ENCODE measurements around the gene FOXP1.

Gene FOXP1

DNA sequence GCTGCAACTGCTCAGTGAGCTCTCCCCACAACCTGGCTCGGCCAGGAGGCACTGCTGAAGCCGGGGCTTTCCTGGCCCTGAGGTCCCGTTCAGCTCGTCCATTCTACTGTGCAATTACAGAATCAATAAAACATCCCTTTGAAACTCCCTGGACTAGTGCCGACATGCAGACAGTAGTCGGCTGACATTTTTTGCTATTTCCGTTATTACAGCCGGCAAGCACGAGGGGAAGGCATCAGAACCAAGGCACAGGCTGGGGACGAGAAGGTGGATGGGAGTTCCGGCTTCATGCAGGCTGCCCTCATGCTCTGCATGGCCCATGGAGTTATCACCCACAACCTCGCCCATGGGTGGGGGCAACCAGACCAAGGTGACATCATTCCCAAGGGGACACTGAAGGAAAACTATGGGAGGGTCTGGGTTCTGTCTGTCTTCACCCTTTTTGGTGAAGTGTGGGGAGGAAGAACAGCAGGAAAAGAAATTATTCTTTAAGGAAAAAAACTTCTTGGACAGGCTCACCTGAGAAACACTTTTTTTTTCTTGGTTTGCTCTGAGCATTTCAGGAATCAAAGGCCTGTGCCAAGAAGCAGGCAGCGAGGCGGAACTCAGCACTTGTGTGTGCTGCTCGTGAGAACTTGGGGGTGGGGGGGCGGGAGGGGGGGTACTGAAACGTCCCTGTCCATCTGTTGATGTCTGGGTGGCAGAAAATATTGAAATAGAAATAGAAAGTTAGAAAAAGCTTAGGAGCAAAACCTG lies 154.5 kb downstream of the FOXP1 start:
- intact Hi-C loops (cut with DNase I): no loop called here
- no peak for DNase-seq

DNA sequence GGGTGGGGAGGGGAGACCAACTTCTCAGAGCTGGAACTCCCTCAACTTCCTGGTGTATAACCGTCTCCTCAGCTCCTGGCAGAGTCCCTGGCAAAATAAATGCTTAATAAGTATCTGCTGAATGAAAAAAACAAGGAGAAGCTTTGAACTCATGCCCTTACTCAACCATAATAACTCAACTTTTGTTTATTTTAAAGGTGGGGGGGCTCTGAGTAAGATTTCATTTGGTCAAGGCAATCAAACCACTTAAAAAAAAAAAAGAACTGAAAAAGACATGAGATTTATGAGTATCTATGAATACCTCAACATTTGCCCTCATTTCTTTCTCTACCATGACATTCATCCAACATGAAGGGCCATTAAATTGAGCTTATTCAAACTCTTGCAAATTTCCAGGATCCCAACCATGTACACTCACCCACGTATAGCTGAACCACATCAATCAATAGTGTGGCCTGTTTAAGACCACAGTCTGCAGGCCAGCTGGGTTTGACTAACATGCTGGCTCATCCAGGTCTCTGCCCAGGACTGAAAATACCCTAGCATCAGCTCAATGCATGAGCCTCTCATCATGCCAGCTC lies 157.9 kb downstream of the FOXP1 start:
- intact Hi-C loops (cut with DNase I): no loop called here
- peak in 1 of 42 donors; percentile 20 for DNase-seq

DNA sequence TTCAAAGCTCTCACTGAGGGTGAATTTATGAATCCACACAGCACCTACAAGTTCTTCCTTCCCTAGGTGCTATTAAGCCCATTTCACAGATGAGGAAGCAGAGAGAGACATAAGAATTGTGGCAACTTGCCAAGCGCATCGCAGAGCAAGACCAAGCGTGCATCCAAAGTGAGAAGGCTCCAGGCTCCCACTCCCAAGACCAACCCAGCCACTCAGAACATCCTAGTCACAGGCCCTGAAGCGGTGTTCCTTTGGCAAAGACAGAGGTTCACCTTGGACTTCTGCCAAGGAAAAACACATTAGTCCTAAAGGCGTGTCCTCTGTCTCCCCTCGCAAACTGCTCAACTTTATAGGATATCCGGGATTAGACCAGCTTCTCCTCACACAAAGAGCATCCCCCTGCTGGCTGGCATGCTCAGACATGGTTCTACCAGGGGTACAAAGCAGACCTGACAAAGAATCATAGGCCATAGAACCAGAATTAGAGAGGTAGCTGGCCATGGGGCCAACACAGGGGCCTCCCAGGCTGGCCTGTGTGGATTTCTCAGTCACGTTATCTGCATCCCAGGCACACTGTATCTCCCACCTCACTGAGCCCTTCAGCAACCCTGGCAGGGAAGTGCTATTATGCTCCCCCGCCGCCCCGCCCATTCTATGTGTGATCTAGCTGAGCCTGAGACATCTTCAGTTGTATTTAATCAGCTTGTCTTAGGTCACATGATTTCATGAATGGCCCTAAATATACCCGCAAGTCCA lies 160.2 kb downstream of the FOXP1 start:
- DNase-seq: peak in 2 of 42 donors; percentile 33 to 34
- intact Hi-C loops (cut with DNase I): no loop called here

DNA sequence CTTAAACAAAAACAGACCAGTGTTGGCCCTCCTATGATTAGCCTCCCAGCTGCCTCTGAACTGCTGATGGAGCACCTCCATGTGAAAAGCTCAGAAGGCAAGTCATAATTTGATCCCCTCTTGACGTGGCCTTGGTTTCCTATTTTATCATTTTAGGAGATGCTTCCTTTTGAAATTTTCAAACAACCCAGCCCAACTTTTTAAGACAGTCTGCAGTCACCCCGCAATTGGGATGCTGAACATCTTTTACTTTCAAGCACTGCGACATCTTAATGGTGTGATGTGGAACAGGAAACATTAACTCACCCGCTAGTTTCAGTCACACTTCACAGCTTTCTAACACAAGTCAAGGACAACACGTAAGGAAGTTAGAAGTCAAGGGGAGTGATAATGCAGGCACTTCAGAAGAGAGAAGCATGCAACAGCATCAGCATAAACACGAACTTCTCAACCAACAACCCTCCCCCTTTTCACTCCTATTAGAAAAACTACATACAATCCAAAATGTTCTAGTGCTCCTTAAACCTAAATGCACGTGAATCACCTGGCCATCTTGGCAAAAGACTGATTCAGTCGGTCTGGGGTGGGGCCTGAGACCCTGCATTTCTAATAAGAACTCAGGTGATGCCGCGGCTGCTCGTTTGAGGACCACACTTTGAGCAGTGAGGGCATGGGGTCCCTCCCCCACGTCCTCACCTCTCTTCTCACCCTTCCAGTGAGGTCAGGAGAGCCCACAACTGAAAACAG lies 161.5 kb downstream of the FOXP1 start:
- DNase-seq: peak in 1 of 42 donors; percentile 10
- intact Hi-C loops (cut with DNase I): no loop called here

DNA sequence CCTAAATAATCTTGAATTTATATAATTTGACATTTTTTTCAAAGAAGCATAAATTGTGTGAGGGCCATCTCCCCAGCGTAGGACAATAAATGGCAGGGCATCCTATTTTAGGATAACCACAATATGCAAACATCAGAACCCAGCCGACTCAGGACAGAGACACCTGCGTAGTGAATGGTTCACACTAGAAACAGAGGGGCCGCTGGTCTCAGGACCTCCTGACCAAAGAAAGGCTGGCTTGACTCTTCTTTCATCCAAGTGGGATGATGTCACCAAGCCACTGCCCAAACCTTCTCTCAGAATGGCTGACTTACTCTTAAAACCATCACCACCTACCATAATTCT lies 162.1 kb downstream of the FOXP1 start:
- intact Hi-C loops (cut with DNase I): no loop called here

DNA sequence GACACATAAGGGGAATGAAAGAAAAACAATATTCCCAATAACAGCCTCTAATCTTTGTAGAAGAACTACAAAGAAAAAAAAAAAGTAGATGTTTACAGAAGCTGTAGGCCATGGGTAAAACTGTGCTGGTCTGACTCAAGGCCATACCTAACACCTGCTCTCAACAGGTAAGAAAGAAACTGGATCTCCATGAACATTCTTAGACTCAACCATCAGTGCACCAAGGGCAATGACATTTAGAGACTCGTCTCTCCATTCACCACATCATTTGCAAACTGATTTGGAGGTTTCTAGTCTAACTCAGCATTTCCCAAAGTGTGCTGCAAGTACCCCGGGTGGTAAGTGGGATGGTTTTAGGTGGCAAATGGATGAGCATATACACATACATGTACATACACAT lies 164.2 kb downstream of the FOXP1 start:
- intact Hi-C loops (cut with DNase I): no loop called here
- DNase-seq: no peak

More for the DNA sequence above, 162.1 kb downstream of the FOXP1 start:
- no peak for DNase-seq

DNA sequence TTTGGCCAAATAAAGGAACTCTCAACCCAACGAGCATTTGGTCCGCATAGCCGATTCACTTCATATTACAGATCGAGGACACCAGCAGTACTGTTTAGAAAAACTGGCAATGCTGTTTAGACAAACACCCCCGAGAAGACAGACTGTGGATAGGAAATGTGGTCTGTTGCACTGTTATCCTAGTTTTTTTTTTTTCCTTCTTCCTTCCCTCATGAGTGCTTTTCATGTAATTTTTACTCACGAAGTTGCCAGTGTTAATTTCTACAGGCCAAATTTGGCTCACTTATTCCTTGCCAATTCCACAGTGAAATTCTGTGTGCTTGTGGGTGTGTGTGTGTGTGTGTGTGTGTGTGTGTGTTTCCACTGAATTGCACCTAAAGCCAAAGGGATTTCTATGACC lies 165.7 kb downstream of the FOXP1 start:
- intact Hi-C loops (cut with DNase I): no loop called here
- no peak for DNase-seq

DNA sequence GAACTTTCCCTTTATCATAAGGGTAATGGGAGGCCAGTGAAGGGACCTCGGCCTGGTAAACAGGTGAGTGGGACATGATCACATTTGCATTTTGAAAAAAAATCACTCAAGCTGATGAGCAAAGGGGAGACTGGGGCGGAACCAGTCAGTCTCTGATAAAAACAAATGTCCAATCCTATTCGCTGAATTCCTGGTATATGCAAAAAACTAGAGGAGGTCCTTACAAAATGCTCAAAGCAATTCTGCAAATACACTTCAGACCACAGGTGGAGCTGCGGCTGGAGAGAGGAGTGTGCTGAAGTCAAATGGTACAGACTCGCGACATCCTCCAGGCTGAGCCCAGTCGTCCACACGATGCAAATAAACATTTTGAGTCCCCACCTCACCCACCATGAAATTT lies 166.7 kb downstream of the FOXP1 start:
- intact Hi-C loops (cut with DNase I): no loop called here
- DNase-seq: no peak

DNA sequence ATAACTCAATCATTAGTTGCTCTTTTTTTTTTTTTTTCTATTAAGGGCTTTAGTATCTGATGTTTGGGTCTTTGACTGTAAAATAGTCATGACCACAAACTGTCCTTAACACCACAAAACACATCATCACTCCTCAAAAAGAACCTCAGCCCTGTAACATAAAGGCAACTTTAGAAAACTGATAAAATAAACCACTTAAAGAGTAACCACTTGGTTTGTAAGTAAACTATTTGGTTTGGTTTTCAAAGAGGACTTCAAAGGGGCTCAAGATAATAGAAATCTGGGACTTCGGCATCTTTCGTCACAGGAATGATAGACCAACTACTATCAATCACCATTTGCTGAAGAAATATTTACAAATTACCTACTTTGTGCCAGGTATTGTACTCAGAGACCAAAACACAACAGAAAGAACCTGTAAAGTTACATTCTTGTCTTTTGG lies 167.8 kb downstream of the FOXP1 start:
- intact Hi-C loops (cut with DNase I): no loop called here
- DNase-seq: no peak

DNA sequence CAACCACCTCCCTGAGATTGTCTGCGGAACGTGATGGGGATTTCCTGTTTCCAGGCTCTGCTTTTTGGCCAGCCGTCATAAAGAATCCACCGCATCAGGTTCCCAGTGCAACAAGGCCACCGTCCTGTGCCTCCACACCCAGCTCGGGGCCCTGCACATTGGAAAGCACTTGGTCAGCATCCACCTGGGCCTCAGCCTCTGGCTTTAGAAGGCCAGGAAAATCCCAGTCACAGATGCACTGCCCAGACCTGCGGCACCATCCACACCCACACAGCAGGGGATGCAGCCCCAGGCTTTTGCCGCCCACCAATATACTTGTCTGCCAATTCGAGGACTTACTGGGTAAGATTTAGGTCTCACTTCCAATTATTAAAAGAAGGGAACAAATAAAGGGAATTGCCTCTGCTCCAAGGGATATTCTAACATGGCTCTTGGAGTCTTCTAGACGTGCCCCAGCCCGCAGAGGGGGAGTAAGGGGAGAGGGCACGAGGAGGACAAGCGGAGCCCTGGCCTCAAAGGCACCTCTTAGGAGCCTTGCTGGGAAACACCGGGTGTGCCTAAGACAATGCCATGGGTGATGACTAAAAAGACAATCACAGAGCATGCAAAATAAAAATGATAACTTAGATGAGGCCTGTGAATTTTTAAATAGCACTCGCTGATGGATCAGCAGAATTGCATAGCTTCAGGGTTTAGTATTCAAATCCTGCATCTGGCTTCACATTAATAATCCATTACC lies 169.2 kb downstream of the FOXP1 start:
- intact Hi-C loops (cut with DNase I): no loop called here
- DNase-seq: no peak

DNA sequence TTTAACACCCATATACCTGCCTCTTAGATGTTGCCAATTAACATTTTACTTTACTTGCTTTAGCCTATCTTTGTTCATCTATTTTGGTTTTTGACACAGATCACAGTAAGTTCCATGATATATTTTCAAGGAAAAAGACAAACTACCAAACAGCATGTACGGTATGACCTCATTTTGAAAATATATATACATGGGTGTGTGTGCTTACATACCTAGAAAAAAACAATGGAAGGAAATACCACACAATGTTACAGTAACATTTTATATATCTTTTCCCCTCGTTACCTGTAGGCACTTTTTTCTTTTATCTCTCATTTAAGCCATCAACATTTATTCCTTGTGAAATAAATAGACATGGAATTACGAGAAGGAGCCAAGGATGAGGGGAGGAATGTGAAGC lies 170.0 kb downstream of the FOXP1 start:
- intact Hi-C loops (cut with DNase I): no loop called here

DNA sequence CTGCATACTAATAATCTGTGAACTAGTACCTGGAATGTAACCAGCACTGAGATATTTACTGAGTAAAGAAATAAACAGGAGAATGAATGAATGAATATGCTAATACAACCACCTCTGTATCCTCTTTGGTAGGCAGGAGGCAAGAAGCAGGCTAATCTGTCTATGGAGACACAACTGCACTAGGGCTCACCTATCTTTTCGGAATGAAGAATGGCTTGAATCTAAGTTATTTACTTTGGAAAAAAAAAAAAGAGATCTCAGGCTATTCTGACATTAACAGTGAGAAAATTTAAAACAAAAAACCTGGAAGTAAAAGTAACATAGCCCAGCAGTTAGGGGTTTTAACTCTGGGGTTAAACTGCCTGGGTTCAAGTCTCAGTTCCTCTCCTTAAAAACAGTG lies 174.2 kb downstream of the FOXP1 start:
- intact Hi-C loops (cut with DNase I): no loop called here
- no peak for DNase-seq

More for the DNA sequence above, 170.0 kb downstream of the FOXP1 start:
- no peak for DNase-seq

DNA sequence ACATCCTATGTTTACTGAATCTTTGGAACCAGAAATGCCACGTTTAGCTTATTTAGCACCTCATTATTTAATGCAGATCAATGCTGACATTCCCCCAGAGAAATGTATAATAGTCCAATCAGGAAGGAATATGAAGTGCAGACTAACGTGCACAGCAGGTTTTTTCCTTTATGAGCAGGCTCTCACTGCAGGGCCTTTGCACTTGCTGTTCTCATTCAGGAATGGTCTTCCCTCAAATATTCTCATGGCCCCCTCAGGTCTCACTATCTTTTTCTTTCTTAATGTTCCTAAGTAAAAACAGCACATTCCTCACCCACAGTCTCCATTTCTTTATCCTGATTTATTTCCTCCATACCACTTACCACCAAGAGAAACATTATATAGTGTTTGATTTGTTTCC lies 174.6 kb downstream of the FOXP1 start:
- intact Hi-C loops (cut with DNase I): no loop called here
- DNase-seq: no peak

DNA sequence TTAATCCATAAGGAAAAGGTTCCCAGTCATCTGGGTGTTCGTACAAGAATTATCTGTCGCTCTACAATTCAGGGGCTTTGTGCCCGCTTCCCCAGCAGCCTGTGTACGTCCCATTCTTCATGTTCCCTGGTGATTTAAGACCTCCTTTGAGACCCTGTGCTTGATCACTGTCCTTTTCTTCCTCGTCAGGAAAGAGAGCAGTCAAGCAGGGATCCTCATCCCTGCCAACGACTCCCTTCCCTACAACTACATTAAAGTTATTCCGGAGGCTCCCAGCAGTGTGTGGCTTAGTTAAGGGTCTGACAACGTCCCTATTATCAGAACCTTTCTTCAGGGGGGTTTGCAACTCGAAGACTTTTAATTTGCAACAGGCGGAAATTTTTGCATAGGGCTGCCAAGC lies 175.7 kb downstream of the FOXP1 start:
- no peak for DNase-seq
- intact Hi-C loops (cut with DNase I): no loop called here

DNA sequence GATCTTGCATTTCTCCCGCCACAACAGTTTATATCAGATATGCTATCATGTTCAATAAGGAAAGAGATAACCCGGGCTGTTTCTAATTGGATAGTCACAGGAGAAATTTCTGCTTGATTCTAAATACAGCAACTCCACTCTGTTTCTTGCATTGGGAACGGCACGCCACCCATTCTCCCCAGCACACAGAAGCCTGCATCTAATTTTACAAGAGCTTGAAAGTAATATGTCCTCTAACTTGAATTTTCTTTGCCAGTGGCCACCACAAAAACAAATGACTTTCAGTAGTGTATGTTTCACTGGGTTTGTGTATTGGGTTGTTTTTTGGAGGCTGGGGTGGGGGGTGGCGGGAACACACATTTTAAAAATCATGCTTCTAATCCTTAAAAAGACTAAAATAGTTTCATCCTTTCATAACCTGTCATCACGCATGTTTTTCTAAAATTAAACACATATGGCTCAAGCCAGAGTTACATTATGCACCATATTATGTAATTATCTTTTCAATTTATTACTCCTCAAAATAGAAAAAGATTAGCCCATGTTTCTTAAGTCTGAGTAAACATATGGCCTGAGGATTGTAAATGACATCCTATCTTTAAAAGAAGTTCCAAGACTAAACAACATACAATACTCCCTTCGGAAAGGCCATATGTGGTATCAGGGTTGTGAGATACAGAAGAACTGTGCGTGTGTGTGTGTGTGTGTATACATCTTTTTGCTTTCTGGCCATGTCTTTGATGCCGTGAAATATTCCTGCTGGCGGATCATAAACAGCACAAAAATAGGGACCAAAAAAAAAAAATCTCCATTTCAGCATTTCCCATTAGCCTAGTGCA lies 176.3 kb downstream of the FOXP1 start:
- intact Hi-C loops (cut with DNase I): no loop called here
- DNase-seq: peak in 10 of 42 donors; percentile 28 to 61 (median 40)

DNA sequence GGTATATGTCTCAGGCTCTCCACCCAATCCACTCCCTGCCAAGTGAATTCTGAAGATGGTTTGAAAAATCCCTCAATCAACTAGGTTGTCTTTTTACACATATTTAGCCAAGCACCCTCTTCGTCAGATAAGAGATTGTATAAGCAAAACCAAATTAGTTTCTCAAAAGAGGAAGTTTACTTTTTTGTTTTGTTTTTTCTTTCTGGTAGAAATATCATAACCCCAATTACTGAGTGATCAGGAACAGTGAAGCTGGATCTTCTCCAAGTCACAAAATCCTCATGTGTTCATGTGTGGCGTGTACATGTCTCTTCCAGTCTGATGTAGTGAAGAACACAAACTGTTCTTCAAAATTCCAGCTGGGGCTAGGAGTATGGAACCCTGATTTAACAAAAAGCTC lies 180.6 kb downstream of the FOXP1 start:
- intact Hi-C loops (cut with DNase I): no loop called here
- DNase-seq: no peak

DNA sequence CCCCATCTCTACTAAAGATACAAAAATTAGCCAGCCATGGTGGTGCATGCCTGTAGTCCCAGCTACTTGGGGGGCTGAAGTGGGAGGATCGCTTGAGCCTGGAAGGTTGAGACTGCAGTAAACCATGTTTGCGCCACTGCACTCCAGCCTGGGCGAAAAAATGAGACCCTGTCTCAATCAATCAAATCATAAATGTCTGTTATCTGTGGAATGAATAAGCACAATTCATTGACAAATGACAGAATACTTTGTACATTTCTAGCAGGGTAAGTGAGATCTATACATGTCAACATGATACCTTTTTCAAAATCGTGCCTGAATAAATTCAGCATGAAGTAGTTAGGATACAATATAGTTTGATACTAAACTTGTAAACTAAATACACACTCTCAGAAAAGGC lies 181.2 kb downstream of the FOXP1 start:
- no peak for DNase-seq
- intact Hi-C loops (cut with DNase I): no loop called here

DNA sequence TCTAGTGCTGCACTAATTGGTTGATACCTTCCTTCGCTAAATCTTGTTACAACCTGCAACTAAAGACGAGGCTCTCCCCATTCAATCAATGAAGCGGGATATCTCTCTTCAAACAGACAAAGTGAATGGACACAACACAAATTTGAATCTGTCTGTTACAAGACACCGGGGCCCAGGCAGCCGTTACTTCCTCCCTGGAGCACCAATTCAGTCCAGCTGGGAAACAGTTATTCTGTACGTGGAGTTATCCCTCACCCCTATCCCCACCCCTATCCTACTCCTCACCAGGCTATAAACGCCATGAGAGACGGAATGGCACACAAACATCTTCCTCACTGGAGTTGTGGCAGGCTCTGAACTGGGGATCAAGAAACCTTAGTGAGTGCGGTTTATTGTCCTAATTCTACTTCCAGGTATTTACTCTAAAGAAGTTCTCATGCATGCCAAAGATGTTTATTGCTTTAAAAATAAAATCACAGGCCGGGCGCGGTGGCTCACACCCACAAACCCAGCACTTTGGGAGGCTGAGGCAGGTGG lies 181.8 kb downstream of the FOXP1 start:
- intact Hi-C loops (cut with DNase I): no loop called here
- no peak for DNase-seq

All from head of caudate nucleus (tissue), 42 donors.